Coronary artery (tissue), 2 donors: ENCODE data around the gene KIF2A.
A peak's percentile ranks its signal among the peaks of the same experiment; 100 is the strongest.

Experiments used
- DNase-seq: peaks from one replicate; pipeline ENCODE4 v3.0.0-alpha.2; 2017; ENCODE audit warnings: low spot score
- H3K27ac ChIP-seq, 2 donors: fragments of 200-600 bp; sonication (generic); one replicate each; pipeline ENCODE4 v1.5.1; 2016 to 2019
- H3K4me3 ChIP-seq: fragments of 200-600 bp; sonication (generic); 2 replicates; pipeline ENCODE4 v1.5.1; 2016; ENCODE audit warnings: mild to moderate bottlenecking, moderate library complexity
- TF ChIP-seq, protein P1 (sequence below): fragments of 200-600 bp; sonication (generic); IDR thresholded peaks from one replicate; pipeline ENCODE4 v1.5.1; 2019; ENCODE audit warnings: antibody characterized with exemption

Gene KIF2A

DNA sequence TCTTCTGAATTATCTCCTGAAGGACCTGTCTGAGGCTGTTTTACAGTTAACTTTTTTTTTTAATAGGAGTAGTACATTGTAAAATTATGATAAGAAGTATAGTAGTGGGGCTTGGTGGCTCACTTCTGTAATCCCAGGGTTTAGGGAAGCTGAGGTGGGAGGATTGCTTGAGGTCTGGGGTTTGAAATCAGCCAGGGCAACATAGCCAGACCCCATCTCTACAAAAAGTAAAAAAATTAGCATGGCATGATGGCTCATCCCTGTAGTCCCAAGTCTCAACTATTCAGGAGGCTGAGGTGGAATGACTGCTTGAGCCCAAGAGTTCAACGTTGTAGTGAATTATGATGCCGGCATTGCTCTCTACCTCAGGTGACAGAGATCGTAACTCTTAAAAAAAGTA lies 113.6 kb downstream of the KIF2A start:
- no peak for DNase-seq
- TF ChIP-seq, protein P1, sequence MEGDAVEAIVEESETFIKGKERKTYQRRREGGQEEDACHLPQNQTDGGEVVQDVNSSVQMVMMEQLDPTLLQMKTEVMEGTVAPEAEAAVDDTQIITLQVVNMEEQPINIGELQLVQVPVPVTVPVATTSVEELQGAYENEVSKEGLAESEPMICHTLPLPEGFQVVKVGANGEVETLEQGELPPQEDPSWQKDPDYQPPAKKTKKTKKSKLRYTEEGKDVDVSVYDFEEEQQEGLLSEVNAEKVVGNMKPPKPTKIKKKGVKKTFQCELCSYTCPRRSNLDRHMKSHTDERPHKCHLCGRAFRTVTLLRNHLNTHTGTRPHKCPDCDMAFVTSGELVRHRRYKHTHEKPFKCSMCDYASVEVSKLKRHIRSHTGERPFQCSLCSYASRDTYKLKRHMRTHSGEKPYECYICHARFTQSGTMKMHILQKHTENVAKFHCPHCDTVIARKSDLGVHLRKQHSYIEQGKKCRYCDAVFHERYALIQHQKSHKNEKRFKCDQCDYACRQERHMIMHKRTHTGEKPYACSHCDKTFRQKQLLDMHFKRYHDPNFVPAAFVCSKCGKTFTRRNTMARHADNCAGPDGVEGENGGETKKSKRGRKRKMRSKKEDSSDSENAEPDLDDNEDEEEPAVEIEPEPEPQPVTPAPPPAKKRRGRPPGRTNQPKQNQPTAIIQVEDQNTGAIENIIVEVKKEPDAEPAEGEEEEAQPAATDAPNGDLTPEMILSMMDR: no peak
- no peak overlapping the region for H3K27ac ChIP-seq
- H3K4me3 ChIP-seq: no peak overlapping the region

DNA sequence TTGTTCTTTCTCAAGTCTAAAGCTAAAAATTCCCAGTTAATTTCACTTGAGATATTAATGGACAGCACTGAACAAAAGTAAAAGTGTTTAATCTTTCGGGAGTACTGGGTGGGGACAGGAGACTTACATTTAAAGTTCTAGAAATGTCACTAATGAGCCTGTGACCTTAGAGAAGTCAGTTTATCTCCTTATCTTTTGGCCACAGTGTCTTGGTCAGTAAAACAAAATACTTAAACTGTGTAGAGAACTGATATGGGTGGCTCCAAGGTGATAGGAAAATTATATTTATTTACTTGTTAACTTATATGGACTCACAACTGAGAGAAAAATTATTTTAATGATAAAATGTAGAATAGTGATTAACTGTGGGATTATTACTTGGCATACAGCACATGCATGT lies 115.4 kb downstream of the KIF2A start:
- Histone ChIP-seq H3K4me3 (no peak overlapping the region), H3K27ac (no peak overlapping the region)
- DNase-seq: no peak
- TF ChIP-seq, protein P1: no peak

DNA sequence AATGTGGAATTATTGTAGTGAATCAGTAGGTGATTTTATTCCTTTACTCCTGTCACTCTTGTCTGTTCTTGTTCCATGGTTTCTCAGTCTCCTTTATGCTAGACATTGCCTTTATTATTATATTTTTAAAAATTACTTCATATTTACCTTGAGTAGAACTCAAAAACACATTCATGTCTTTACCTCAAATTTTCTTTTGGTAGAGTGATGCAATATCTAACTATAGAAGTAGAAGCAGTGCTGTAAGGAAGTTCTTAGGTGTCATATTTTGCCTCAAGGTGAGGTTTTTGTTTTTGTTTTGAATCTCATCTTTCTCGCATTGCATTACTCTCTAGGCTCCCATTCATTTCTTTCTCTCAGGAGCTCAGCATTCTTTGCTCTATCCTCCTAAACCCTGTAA lies 118.8 kb downstream of the KIF2A start:
- H3K27ac ChIP-seq: no peak overlapping the region
- TF ChIP-seq, protein P1: no peak
- no peak overlapping the region for H3K4me3 ChIP-seq
- no peak for DNase-seq

DNA sequence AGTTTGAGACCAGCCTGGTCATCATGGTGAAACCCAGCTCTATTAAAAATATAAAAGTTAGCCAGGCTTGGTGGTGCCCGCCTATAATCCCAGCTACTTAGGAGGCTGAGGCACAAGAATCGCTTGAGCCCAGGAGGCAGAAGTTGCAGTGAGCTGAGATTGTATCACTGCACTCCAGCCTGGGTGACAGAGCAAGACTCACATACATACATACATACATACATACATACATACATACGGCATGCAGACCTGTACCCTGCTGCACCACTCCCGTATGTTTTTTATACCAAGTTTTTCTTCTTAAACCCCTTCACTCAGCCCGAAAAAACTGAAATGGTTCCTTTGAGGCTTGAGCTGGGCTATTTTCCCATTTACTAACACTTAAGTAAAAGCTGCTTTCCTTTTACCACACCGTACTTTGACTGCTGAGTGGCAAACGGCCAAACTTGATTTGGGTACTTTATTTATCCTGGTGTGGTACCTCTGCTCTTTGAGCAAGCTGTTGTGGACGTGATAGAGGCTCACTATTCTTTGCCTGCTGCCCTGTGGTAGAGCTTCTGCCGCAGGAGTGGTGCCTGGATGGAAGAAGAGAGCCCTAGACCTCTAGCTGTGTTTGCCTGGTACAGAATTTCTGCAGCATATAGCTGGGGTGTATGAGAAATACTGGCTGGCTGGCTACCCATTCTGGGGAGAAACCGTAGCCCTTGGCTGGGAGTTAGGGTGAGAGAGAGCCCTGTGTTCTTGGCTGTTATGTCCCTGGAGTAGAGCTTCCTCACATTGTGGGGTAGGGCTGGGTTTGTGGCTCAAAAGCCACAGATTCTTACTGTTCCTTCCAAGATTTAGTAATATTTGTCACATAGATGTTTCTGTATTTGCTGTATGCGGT lies 126.0 kb downstream of the KIF2A start:
- TF ChIP-seq, protein P1: no peak
- Histone ChIP-seq H3K27ac (peak overlapping the region; percentile 11 to 38), H3K4me3 (peak overlapping the region; percentile 4)
- DNase-seq: no peak

DNA sequence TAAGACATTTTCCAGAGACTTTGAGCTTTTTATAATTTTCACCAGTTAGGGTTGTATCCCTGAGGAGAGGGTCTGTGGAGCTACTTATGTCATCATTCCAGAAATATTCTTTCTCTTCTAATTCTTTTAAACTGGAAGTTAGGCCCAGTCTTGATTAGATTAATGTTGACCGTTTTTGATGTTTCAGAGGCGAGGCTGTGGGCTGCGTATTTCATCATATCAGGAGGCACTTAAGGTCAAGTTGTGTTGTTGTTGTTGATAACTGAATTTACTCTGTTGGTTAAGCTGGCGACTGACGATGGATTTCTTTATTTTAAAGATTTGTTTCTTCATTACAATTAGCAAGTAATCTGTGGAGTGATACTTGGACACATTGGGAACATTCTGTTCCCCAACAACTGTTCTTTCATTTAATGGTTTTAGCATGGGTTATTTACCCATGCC lies 126.6 kb downstream of the KIF2A start:
- Histone ChIP-seq H3K4me3 (peak overlapping the region; percentile 4), H3K27ac (peak overlapping the region in 1 of 2 donors; percentile 31)
- DNase-seq: no peak
- TF ChIP-seq, protein P1: no peak
